Fibroblast of lung (primary cell): Measurements from ENCODE around the gene RGS7. TPM values are rescaled to one million over a fixed set of nuclear protein-coding genes. Genes with fewer than 3 reads are reported as not detected.

Experiments used
- DNase-seq, 2 donors: peaks; one replicate each; pipeline versions ENCODE4 v3.0.0 to v3.0.0-alpha.2; 2010; ENCODE audit warnings: low read depth in 2 of 2
- H2AFZ ChIP-seq: 2 replicates; pipeline ENCODE4 v1.5.1; 2012; ENCODE audit warnings: low read length, control low read depth, inconsistent platforms
- H3K27ac ChIP-seq: 2 replicates; pipeline ENCODE4 v1.5.1; 2011; ENCODE audit warnings: low read length, control low read depth; ENCODE audit not compliant: insufficient read depth
- H3K27me3 ChIP-seq: 2 replicates; pipeline ENCODE4 v1.5.1; 2011; ENCODE audit warnings: mild to moderate bottlenecking, low read length; ENCODE audit not compliant: control insufficient read depth, insufficient read depth
- H3K36me3 ChIP-seq: 2 replicates; pipeline ENCODE4 v1.5.1; 2011; ENCODE audit warnings: low read length; ENCODE audit not compliant: control insufficient read depth, insufficient read depth
- H3K4me1 ChIP-seq: 2 replicates; pipeline ENCODE4 v1.5.1; 2011; ENCODE audit warnings: low read length; ENCODE audit not compliant: control insufficient read depth, insufficient read depth; ENCODE audit errors: extremely low read depth
- H3K4me2 ChIP-seq: 2 replicates; pipeline ENCODE4 v1.5.1; 2011; ENCODE audit warnings: low read length, control low read depth; ENCODE audit not compliant: insufficient read depth; ENCODE audit errors: extremely low read depth
- H3K4me3 ChIP-seq, 4 experiments: fragments of 200-600 bp in 1 of 4; sonication (generic) in 1 of 4; replicated peaks in 1 of 4; 2 replicates each; pipeline ENCODE4 v1.5.1; 2011 to 2016; ENCODE audit warnings: low read length in 4 of 4, low read depth in 3 of 4, mild to moderate bottlenecking in 3 of 4, control low read depth in 2 of 4, inconsistent platforms in 1 of 4, mixed read lengths in 1 of 4; ENCODE audit not compliant: insufficient read depth in 1 of 4; ENCODE audit errors: control extremely low read depth in 1 of 4
- H3K79me2 ChIP-seq: 2 replicates; pipeline ENCODE4 v1.5.1; 2012; ENCODE audit warnings: mild to moderate bottlenecking, low read length, inconsistent platforms; ENCODE audit not compliant: control insufficient read depth, insufficient read depth
- H3K9ac ChIP-seq: 2 replicates; pipeline ENCODE4 v1.5.1; 2011; ENCODE audit warnings: mild to moderate bottlenecking, low read length, control low read depth; ENCODE audit not compliant: insufficient read depth
- H3K9me3 ChIP-seq: 2 replicates; pipeline ENCODE4 v1.5.1; 2012; ENCODE audit warnings: low read depth, low read length; ENCODE audit not compliant: control insufficient read depth, insufficient read depth
- H4K20me1 ChIP-seq: 2 replicates; pipeline ENCODE4 v1.5.1; 2011; ENCODE audit warnings: low read length; ENCODE audit not compliant: control insufficient read depth, insufficient read depth; ENCODE audit errors: extremely low read depth
- CTCF ChIP-seq, 2 donors: IDR thresholded peaks in 1 of 2; conservative IDR thresholded peaks in 1 of 2; 1 replicate in 1 of 2; 2 replicates in 1 of 2; pipeline ENCODE4 v1.5.1; 2011 to 2012; ENCODE audit warnings: low read length in 2 of 2, control low read depth in 1 of 2, inconsistent platforms in 1 of 2, low read depth in 1 of 2, mild to moderate bottlenecking in 1 of 2
- EZH2 ChIP-seq: IDR thresholded peaks from 2 replicates; pipeline ENCODE4 v1.5.1; 2012; ENCODE audit warnings: low read length, control low read depth, mild to moderate bottlenecking; ENCODE audit errors: missing control alignments
- polyA plus RNA-seq, 2 donors: library from polyadenylated mRNA; depleted of rRNA in 1 of 2; stranded (reverse) in 1 of 2; unstranded in 1 of 2; fragments of >200 nt; gene quantifications; 2 replicates each; pipeline ENCODE4 v1.2.1, GENCODE V29; 2011 to 2012; ENCODE audit warnings: missing spikeins in 1 of 2
- total RNA-seq: library from RNA; depleted of rRNA; stranded (reverse); fragments of >200 nt; gene quantifications from 2 replicates; pipeline ENCODE4 v1.2.1, GENCODE V29; 2014

RGS7 gene
- total and polyA plus RNA-seq, 2 donors (not counting 1 experiment from before 2014, with no cell fraction given), result 3.6 to 4.2 TPM

GRCh38 chr1:240800291-240800690, 556.7 kb downstream of the RGS7 start:
- no peak overlapping the region for H3K27ac ChIP-seq
- TF ChIP-seq EZH2 (no peak), CTCF (conservative IDR thresholded peaks at IDR 0.05 in 1 of 2, IDR thresholded peaks at IDR 0.05 in 1 of 2; ENCODE audit: low read depth in 1 of 2, low read length in 2 of 2) (no peak)
- no peaks in the 10 kb centered on the region for H3K9me3 ChIP-seq
- H3K4me2 ChIP-seq, result no peak overlapping the region
- no peaks in the 10 kb centered on the region for H3K27me3 ChIP-seq
- H3K36me3 ChIP-seq, result no peaks in the 10 kb centered on the region
- H3K79me2 ChIP-seq, result no peaks in the 10 kb centered on the region
- H3K9ac ChIP-seq, result no peak overlapping the region
- H4K20me1 ChIP-seq, result no peaks in the 10 kb centered on the region
- H3K4me3 ChIP-seq, result no peak overlapping the region
- no peaks in the 10 kb centered on the region for H3K4me1 ChIP-seq
- no peak overlapping the region for H2AFZ ChIP-seq
- peak in 1 of 2 donors; percentile 30 for DNase-seq

- peak in 1 of 2 donors; percentile 63 for DNase-seq
- no peaks in the 10 kb centered on the region for H3K9me3 ChIP-seq
- H4K20me1 ChIP-seq, result no peaks in the 10 kb centered on the region
Observed at GRCh38 chr1:240797050-240797449, 560.0 kb downstream of the RGS7 start.

GRCh38 chr1:240794046-240794843, 562.8 kb downstream of the RGS7 start:
- Histone ChIP-seq H3K36me3 (no peaks in the 10 kb centered on the region), H3K4me2 (no peak overlapping the region), H3K9me3 (no peaks in the 10 kb centered on the region), H3K4me1 (no peaks in the 10 kb centered on the region), H3K27me3 (no peaks in the 10 kb centered on the region), H4K20me1 (no peaks in the 10 kb centered on the region), H3K79me2 (no peaks in the 10 kb centered on the region), H3K9ac (no peak overlapping the region), H2AFZ (no peak overlapping the region), H3K27ac (no peak overlapping the region), H3K4me3 (no peak overlapping the region)
- no peak for DNase-seq
- no peak for TF ChIP-seq CTCF (conservative IDR thresholded peaks at IDR 0.05 in 1 of 2, IDR thresholded peaks at IDR 0.05 in 1 of 2; ENCODE audit: low read depth in 1 of 2, low read length in 2 of 2)
- TF ChIP-seq EZH2, result no peak

More at GRCh38 chr1:240797050-240797449, 560.0 kb downstream of the RGS7 start:
- H2AFZ ChIP-seq, result no peak overlapping the region
- H3K27ac ChIP-seq, result no peak overlapping the region
- H3K9ac ChIP-seq, result no peak overlapping the region
- no peaks in the 10 kb centered on the region for H3K36me3 ChIP-seq
- H3K4me2 ChIP-seq, result no peak overlapping the region
- no peaks in the 10 kb centered on the region for H3K79me2 ChIP-seq
- TF ChIP-seq CTCF (conservative IDR thresholded peaks at IDR 0.05 in 1 of 2, IDR thresholded peaks at IDR 0.05 in 1 of 2; ENCODE audit: low read depth in 1 of 2, low read length in 2 of 2) (no peak), EZH2 (no peak)
- no peaks in the 10 kb centered on the region for H3K27me3 ChIP-seq
- H3K4me3 ChIP-seq, result no peak overlapping the region
- H3K4me1 ChIP-seq, result no peaks in the 10 kb centered on the region
